Measurements from ENCODE around the gene STRIT1. TPM values are rescaled to one million over a fixed set of nuclear protein-coding genes. Genes with fewer than 3 reads are reported as not detected.

Gene STRIT1
- total RNA-seq, 1 experiment from 2014 or later: not detected

GRCh38 chr3:155330370-155330769, 36.9 kb upstream of the STRIT1 start:
- H3F3A ChIP-seq (ENCODE audit: low read length, unreplicated experiment): no peaks in the 10 kb centered on the region
- no peaks in the 10 kb centered on the region for H4K20me1 ChIP-seq (ENCODE audit: low read length)
- no peak overlapping the region for H3K4me3 ChIP-seq (ENCODE audit: low read length)
- no peaks in the 10 kb centered on the region for H3K36me3 ChIP-seq (ENCODE audit: low read depth, low read length)
- H3K9me2 ChIP-seq (replicated peaks; ENCODE audit: low read length): no peaks in the 10 kb centered on the region
- intact Hi-C loops (cut with micrococcal nuclease): no loop called here
- no peak for TF ChIP-seq CTCF (conservative IDR thresholded peaks at IDR 0.05; ENCODE audit: low read depth, low read length)
- TF ChIP-seq EZH2 (IDR thresholded peaks at IDR 0.05; ENCODE audit: low read length, unreplicated experiment): no peak
- TF ChIP-seq EZH2phosphoT487 (IDR thresholded peaks at IDR 0.05; ENCODE audit: borderline replicate concordance, low read length): no peak
- BruUV-seq (replicated peaks): no TSS peak
- H3K9ac ChIP-seq (ENCODE audit: low read length): no peak overlapping the region
- no peak overlapping the region for H3K4me2 ChIP-seq (ENCODE audit: low read length)
- no peaks in the 10 kb centered on the region for H3K79me2 ChIP-seq (ENCODE audit: low read length)
- no peaks in the 10 kb centered on the region for H3K4me1 ChIP-seq (ENCODE audit: insufficient read depth, low read length)
- H2AFZ ChIP-seq (ENCODE audit: low read length): no peak overlapping the region
- no peaks in the 10 kb centered on the region for H3K9me3 ChIP-seq (ENCODE audit: low read length)
- H3K27me3 ChIP-seq (ENCODE audit: low read length): no peaks in the 10 kb centered on the region
- H3K27ac ChIP-seq (ENCODE audit: low read length): no peak overlapping the region
- CTCF ChIA-PET: no interaction called here
- no peak for ATAC-seq
- POLR2A ChIA-PET (ENCODE audit: unreplicated experiment): no interaction called here
- DNase-seq: no peak

GRCh38 chr3:155329513-155330048, 36.1 kb upstream of the STRIT1 start:
- Histone ChIP-seq H3K4me3 (ENCODE audit: low read length) (no peak overlapping the region), H3K27me3 (ENCODE audit: low read length) (no peaks in the 10 kb centered on the region), H4K20me1 (ENCODE audit: low read length) (no peaks in the 10 kb centered on the region), H3K27ac (ENCODE audit: low read length) (no peak overlapping the region), H3K4me1 (ENCODE audit: insufficient read depth, low read length) (no peaks in the 10 kb centered on the region), H2AFZ (ENCODE audit: low read length) (no peak overlapping the region), H3K4me2 (ENCODE audit: low read length) (no peak overlapping the region), H3K36me3 (ENCODE audit: low read depth, low read length) (no peaks in the 10 kb centered on the region), H3F3A (ENCODE audit: low read length, unreplicated experiment) (no peaks in the 10 kb centered on the region), H3K9ac (ENCODE audit: low read length) (no peak overlapping the region), H3K9me3 (ENCODE audit: low read length) (no peaks in the 10 kb centered on the region), H3K9me2 (replicated peaks; ENCODE audit: low read length) (no peaks in the 10 kb centered on the region), H3K79me2 (ENCODE audit: low read length) (no peaks in the 10 kb centered on the region)
- ChIA-PET POLR2A (ENCODE audit: unreplicated experiment) (no interaction called here), CTCF (no interaction called here)
- intact Hi-C loops (cut with micrococcal nuclease): no loop called here
- BruUV-seq (replicated peaks): no TSS peak
- ATAC-seq (no peak), DNase-seq (no peak)
- no peak for TF ChIP-seq EZH2phosphoT487 (IDR thresholded peaks at IDR 0.05; ENCODE audit: borderline replicate concordance, low read length)
- TF ChIP-seq CTCF (conservative IDR thresholded peaks at IDR 0.05; ENCODE audit: low read depth, low read length): no peak
- no peak for TF ChIP-seq EZH2 (IDR thresholded peaks at IDR 0.05; ENCODE audit: low read length, unreplicated experiment)

GRCh38 chr3:155327871-155328270, 34.4 kb upstream of the STRIT1 start:
- Histone ChIP-seq H4K20me1 (ENCODE audit: low read length) (no peaks in the 10 kb centered on the region), H3F3A (ENCODE audit: low read length, unreplicated experiment) (no peaks in the 10 kb centered on the region), H3K4me2 (ENCODE audit: low read length) (no peak overlapping the region), H3K9ac (ENCODE audit: low read length) (no peak overlapping the region), H3K27me3 (ENCODE audit: low read length) (no peaks in the 10 kb centered on the region), H3K36me3 (ENCODE audit: low read depth, low read length) (no peaks in the 10 kb centered on the region), H3K79me2 (ENCODE audit: low read length) (no peaks in the 10 kb centered on the region), H3K4me1 (ENCODE audit: insufficient read depth, low read length) (no peaks in the 10 kb centered on the region), H3K27ac (ENCODE audit: low read length) (no peak overlapping the region), H3K9me2 (replicated peaks; ENCODE audit: low read length) (no peaks in the 10 kb centered on the region), H2AFZ (ENCODE audit: low read length) (no peak overlapping the region), H3K4me3 (ENCODE audit: low read length) (no peak overlapping the region), H3K9me3 (ENCODE audit: low read length) (no peaks in the 10 kb centered on the region)
- CTCF ChIA-PET: no interaction called here
- POLR2A ChIA-PET (ENCODE audit: unreplicated experiment): no interaction called here
- no TSS peak for BruUV-seq (replicated peaks)
- ATAC-seq: no peak
- intact Hi-C loops (cut with micrococcal nuclease): no loop called here
- DNase-seq: no peak
- TF ChIP-seq EZH2 (IDR thresholded peaks at IDR 0.05; ENCODE audit: low read length, unreplicated experiment): no peak
- TF ChIP-seq EZH2phosphoT487 (IDR thresholded peaks at IDR 0.05; ENCODE audit: borderline replicate concordance, low read length): no peak
- no peak for TF ChIP-seq CTCF (conservative IDR thresholded peaks at IDR 0.05; ENCODE audit: low read depth, low read length)
